Stimulated activated CD4-positive, alpha-beta T cell treated with anti-CD3 and anti-CD28 coated beads, TNF-alpha, amount 100 ng/mL, for 1 hour (primary cell): ENCODE measurements around the gene FCRLA.
"Not testable (repeated sequence)": the region's sequence is repeated elsewhere in the genome, so short reads cannot be mapped to it uniquely, and the experiment has no call there.

Experiments
- DNase-seq, 3 donors: peaks; one replicate each; pipeline ENCODE4 v3.0.0-alpha.2; 2020; ENCODE audit warnings: low read depth in 3 of 3, low spot score in 1 of 3

FCRLA gene

GRCh38 chr1:161705537-161705936, 1.5 kb upstream of the FCRLA start:
- DNase-seq = no peak

DNA sequence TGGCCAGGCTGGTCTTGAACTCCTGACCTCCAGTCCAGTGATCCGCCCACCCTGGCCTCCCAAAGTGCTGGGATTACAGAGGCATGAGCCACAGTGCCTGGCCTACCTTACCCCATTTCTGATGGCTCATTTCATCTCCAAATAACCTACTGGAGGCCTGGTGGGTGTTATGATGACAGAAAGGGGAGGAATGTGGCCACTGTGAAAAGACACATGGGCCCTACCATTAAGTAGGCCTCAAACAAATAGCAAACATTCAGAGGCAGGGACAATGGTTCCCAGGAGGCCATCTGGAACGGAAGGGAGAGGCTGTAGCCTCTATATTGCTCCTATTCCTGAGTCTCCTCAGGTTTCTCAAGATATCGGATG, 932 bp upstream of the FCRLA start:
- no peak for DNase-seq

DNA sequence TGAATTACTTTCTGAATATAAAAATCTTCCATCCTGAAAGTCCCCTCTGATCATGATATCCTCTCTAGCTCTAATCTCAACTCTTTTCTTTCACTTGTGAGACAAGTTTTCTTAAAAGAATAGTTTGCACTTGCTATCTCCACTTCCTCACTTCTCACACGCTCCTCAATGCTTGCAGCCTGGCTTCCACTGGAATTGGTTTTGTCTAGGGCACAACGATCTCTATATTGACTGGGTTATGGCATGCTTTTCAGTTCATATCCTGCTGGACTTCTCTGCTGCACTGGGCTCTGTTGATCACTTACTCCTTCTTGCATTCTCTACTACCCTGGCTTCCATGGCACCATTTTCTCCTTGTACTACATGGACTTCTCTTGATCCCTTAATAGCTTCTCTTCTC, 474 bp downstream of the FCRLA start:
- DNase-seq = no peak

DNA sequence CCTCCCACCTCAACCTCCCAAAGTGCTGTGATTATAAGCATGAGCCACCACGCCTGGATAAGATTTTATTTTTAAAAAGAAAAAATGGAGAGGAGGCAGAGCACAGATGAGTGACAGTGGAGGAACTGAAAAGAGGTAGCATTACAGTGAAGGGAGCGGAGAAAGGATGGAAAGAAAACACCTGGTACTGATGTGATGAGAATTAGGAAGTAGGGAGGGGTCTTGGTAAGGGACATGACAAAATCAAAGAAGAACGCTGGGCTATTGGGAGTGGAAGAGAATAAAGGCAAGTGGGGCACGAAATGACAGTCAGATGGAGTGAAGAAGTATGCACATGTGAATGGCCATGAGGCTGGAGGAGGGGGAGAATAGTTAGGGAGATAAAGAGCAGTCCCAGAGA, 2.3 kb downstream of the FCRLA start:
- no peak for DNase-seq

DNA sequence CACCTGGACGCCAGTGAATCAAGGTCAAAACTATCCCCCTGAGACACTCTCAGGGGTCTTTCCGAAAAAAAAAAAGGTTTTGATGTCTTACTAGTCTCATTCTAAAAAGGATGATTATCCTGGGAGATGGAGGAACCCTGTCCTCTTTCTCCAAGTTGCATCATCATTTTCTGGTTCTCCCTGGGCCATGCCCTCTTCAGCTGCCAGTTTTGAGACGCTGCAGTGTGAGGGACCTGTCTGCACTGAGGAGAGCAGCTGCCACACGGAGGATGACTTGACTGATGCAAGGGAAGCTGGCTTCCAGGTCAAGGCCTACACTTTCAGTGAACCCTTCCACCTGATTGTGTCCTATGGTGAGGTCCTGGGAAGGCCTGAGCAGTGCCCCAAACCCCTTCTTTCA, 3.5 kb downstream of the FCRLA start:
- no peak for DNase-seq

DNA sequence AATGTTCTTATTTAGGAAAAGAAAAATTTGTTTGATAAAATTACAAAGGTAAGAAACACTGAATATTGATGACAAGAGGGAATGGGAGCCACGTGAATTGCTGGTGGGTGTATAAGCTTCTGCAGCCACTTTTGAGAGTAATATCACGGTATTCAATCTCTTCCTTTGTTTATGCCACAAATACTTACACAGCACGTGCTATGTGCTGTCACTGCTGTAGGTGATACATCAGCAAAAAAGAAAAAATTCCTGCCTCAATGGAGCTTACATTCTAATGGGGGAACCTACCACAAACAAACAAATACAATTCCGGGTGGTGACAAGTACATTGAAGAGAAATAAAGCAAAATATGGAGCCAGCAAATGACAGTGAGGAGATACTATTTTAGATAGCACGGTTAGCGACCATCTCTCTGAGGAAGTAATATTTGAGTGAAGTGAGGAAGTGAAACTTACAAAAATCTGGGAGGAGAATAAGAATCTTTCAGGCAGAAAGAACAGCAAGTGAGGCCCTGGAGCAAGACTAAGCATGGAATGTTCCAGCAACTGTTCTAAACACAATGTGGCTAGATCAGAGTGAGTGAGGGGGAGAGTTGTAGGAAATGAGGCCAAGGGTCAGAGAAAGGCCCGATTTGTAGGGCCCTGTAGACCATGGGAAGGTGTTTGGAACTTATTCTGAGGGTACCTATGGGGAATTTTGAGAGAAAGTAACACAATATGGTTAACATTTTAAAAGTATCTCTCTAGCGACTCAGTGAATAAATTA, 11.7 kb downstream of the FCRLA start:
- no peak for DNase-seq

GRCh38 chr1:161719325-161719611, 12.2 kb downstream of the FCRLA start:
- no peak for DNase-seq

- DNase-seq = no peak
These were observed 13.4 kb downstream of the FCRLA start for GRCh38 chr1:161720422-161720821.

GRCh38 chr1:161720956-161721737, 14.1 kb downstream of the FCRLA start, which contains the start of gene FCRLB:
TSS of gene FCRLB (plus strand) at chr1:161721544. CDS start at chr1:161722673, 1,129 bp downstream.
- DNase-seq = no peak

DNA sequence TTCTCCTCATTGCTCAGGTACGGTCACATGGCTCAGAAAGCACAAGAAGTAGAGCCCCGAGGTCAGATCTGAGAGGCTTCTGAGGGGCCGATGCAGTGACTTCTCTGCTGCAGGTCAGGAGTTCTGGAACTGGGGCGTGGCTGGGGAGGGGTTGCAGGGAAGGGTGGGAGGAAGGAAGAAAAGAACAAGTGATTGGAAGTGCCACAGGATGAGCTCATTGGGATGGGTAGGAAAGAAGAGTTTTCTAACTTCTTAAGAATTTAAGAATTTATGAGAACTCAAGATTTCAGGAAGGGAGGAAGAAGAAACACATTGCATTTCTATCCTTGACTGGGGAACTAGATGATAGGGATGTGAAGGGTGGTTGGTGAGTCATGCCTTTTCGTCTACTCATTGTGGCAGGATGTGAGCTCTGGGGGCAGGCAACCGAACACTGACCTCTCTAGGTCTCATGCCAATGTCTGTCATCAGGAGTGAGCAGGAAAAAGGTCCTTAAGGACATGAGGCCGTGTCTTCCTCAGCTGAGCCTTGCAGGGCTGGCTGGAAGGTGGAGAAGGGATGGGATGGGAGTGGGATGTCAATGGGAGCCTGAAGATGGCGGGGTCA, 14.8 kb downstream of the FCRLA start:
- DNase-seq = no peak

GRCh38 chr1:161722406-161722805, 15.4 kb downstream of the FCRLA start:
- no peak for DNase-seq

GRCh38 chr1:161723459-161724141, 16.6 kb downstream of the FCRLA start:
- no peak for DNase-seq

GRCh38 chr1:161725258-161725907, 18.4 kb downstream of the FCRLA start:
- not testable (repeated sequence) for DNase-seq

GRCh38 chr1:161725908-161726472, 19.0 kb downstream of the FCRLA start:
- peak in 1 of 3 donors; percentile 17 for DNase-seq

GRCh38 chr1:161726473-161727255, 19.6 kb downstream of the FCRLA start:
- peak in 2 of 3 donors; percentile 45 to 48 for DNase-seq

DNA sequence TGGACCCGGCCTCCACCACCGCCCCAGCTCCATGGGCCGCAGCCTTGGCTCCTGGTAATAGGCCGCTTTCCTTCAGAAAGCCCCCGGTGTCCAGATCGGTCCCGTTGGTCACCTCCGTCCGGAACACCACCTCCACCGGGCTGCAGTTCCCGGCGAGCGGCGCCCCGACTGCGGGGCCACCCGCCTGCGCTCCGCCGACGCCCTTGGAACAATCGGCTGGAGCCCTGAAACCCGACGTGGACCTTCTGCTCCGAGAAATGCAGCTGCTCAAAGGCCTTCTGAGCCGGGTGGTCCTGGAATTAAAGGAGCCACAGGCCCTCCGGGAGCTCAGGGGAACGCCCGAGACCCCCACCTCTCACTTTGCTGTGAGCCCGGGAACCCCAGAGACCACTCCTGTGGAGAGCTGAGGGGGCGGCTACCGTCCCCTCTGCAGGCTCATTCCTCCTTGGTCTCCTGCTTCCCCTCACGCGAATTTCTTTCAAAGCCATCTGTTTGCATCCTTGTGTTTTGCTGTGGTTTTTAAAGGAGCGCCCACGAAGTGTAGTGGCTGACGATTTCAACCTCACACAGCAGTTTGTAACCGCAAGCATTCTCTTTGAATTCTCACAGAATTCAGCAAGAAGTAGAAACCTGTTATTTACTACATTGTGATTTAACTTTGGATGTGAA, 20.4 kb downstream of the FCRLA start:
- no peak for DNase-seq

- no peak for DNase-seq
These were observed 21.6 kb downstream of the FCRLA start for GRCh38 chr1:161728376-161729226.

GRCh38 chr1:161730050-161730564, 23.1 kb downstream of the FCRLA start:
- DNase-seq = no peak
